ENCODE data around the gene EIF4EBP3.

Gene EIF4EBP3

GRCh38 chr5:140565024-140565779 is 17.7 kb downstream of the EIF4EBP3 start:
- 0 out of 2 replicates have a peak, but pooled peaks cover 4% of the 10 kb centered on the region for H3K4me1 ChIP-seq
- TF ChIP-seq CTCF (IDR thresholded peaks at IDR 0.05; ENCODE audit: low read depth, low read length) = no peak
- DNase-seq = no peak
- peak overlapping the region; percentile 91 for H3K4me3 ChIP-seq (ENCODE audit: low read depth, low read length)
- H3K27me3 ChIP-seq = no peaks in the 10 kb centered on the region
- no peaks in the 10 kb centered on the region for H3K9me3 ChIP-seq
- H3K36me3 ChIP-seq = peaks cover 17% of the 10 kb centered on the region

- no peak for TF ChIP-seq CTCF (IDR thresholded peaks at IDR 0.05; ENCODE audit: low read depth, low read length)
- no peak for DNase-seq
- Histone ChIP-seq H3K4me3 (ENCODE audit: low read depth, low read length) (peak overlapping the region; percentile 91), H3K36me3 (peaks cover 17% of the 10 kb centered on the region), H3K9me3 (no peaks in the 10 kb centered on the region), H3K4me1 (0 out of 2 replicates have a peak, but pooled peaks cover 4% of the 10 kb centered on the region), H3K27me3 (no peaks in the 10 kb centered on the region)
Observed at GRCh38 chr5:140565780-140566095, 18.3 kb downstream of the EIF4EBP3 start.

GRCh38 chr5:140566665-140567064 is 19.2 kb downstream of the EIF4EBP3 start:
- H3K27me3 ChIP-seq = no peaks in the 10 kb centered on the region
- no peak for DNase-seq
- TF ChIP-seq CTCF (IDR thresholded peaks at IDR 0.05; ENCODE audit: low read depth, low read length) = no peak
- no peaks in the 10 kb centered on the region for H3K9me3 ChIP-seq
- H3K4me3 ChIP-seq (ENCODE audit: low read depth, low read length) = no peak overlapping the region
- peaks cover 17% of the 10 kb centered on the region for H3K36me3 ChIP-seq
- H3K4me1 ChIP-seq = 0 out of 2 replicates have a peak, but pooled peaks cover 4% of the 10 kb centered on the region

GRCh38 chr5:140567136-140567818 is 19.8 kb downstream of the EIF4EBP3 start:
- no peak for TF ChIP-seq CTCF (IDR thresholded peaks at IDR 0.05; ENCODE audit: low read depth, low read length)
- DNase-seq = no peak
- no peak overlapping the region for H3K4me3 ChIP-seq (ENCODE audit: low read depth, low read length)

GRCh38 chr5:140567871-140568270 is 20.4 kb downstream of the EIF4EBP3 start:
- Histone ChIP-seq H3K4me1 (0 out of 2 replicates have a peak, but pooled peaks cover 4% of the 10 kb centered on the region), H3K36me3 (peaks cover 17% of the 10 kb centered on the region), H3K9me3 (no peaks in the 10 kb centered on the region), H3K27me3 (no peaks in the 10 kb centered on the region), H3K4me3 (ENCODE audit: low read depth, low read length) (no peak overlapping the region)
- no peak for TF ChIP-seq CTCF (IDR thresholded peaks at IDR 0.05; ENCODE audit: low read depth, low read length)
- DNase-seq = no peak

More at GRCh38 chr5:140567136-140567818, 19.8 kb downstream of the EIF4EBP3 start:
- 0 out of 2 replicates have a peak, but pooled peaks cover 4% of the 10 kb centered on the region for H3K4me1 ChIP-seq
- H3K27me3 ChIP-seq = no peaks in the 10 kb centered on the region
- H3K9me3 ChIP-seq = no peaks in the 10 kb centered on the region
- peaks cover 17% of the 10 kb centered on the region for H3K36me3 ChIP-seq
